ENCODE results near the gene HDGFL3.

- TF ChIP-seq FOXK2 (IDR thresholded peaks at IDR 0.05) = no peak
- no peak for TF ChIP-seq TARDBP (IDR thresholded peaks at IDR 0.05)
- no peak for TF ChIP-seq SUZ12 (IDR thresholded peaks at IDR 0.05)
These were observed 99.1 kb downstream of the HDGFL3 start for GRCh38 chr15:83108266-83109219.
